HTR-8/SVneo (cell line): ENCODE measurements around the gene MCHR1.
A peak's percentile ranks its signal among the peaks of the same experiment; 100 is the strongest.
"Not testable (repeated sequence)": the region's sequence is repeated elsewhere in the genome, so short reads cannot be mapped to it uniquely, and the experiment has no call there.

Experiments
- DNase-seq: peaks from one replicate; pipeline ENCODE4 v3.0.0; 2011; ENCODE audit warnings: low spot score, mixed read lengths; ENCODE audit not compliant: insufficient read length
- FAIRE-seq: peaks from 2 replicates; lab custom pipeline; 2011; peaks lifted over from hg19 to GRCh38; lab: Jason Lieb, UNC

MCHR1 gene

GRCh38 chr22:40720156-40720537 lies 40.9 kb downstream of the MCHR1 start:
- FAIRE-seq, DNase-seq: not testable (repeated sequence)

DNA sequence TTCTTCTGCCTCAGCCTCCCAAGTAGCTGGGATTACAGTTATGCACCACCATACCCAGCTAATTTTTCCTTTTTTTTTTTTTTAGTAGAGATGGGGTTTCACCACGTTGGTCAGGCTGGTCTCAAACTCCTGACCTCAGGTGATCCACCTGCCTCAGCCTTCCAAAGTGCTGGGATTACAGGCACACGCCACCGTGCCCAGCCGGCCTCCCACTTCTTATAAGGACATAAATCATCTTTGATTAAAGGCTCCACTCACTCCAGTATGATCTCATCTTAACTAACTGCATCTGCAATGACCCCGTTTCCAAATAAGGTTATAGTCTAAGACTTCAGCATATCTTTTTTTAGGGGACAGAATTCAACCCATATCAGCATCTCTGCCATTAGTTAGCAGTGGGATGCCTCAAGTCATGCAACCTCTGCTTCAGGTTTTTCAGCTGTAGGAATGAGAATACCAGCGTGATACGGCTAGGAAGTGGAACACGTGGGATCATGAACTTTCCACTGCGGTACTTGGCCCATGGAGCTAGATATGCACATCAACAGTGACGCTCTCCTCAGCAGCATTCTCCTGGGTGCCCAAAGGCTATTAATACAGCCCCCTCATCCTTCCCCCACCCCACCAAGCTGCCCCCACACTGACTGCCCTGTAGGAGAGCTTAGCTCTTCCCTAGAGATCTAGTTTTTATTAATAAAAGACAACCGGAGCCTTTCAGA lies 41.4 kb downstream of the MCHR1 start:
- no peak for DNase-seq
- no peak for FAIRE-seq

- FAIRE-seq (no peak), DNase-seq (peak; percentile 39)
Measured at GRCh38 chr22:40721266-40721665, 42.0 kb downstream of the MCHR1 start.

DNA sequence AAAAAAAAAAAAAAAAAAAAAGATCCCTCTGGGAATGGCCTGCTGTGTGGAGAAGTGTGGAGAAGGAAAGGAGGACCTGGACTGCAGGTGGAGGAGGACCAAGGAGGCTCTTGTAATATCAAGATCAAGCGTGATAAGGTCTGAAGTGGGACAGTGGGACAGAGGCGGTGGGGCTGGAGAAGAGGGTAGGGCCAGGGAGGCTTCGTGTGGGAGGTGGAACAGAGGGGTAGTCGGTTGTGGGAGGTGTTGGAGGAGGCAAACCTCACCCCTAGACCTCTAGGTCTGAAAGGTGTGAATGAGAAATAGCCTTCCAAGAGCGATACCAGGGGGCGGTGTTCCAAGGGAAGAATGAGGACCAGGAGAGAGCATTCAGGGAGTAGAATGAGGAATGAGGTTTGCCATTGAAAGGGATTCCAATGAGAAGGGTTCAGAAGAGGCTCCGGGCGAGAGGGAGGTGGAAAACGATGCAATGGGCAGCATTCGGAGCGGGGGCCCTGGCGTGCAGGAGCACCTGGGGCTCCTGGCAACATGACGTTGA lies 44.2 kb downstream of the MCHR1 start:
- DNase-seq: no peak
- FAIRE-seq: no peak

DNA sequence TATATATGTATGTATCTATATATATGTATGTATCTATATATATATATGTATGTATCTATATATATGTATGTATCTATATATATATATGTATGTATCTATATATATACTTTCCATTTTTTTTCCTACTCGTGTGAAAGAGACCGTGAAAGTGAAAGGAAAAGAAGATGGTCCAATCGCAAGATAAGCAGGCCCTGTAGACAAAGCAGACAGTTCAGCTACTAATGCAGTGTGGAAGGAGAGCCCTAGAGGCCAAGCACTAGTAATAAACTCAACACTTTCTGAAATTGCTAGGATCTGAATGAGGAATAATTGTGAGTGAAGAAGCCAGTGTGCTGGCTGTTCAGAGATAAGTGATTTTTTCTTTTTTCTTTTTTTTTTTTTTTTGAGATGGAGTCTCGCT lies 47.2 kb downstream of the MCHR1 start:
- FAIRE-seq: no peak

GRCh38 chr22:40727070-40727963 lies 48.0 kb downstream of the MCHR1 start:
- DNase-seq (no peak), FAIRE-seq (no peak)

More for the DNA sequence above, 47.2 kb downstream of the MCHR1 start:
- no peak for DNase-seq

DNA sequence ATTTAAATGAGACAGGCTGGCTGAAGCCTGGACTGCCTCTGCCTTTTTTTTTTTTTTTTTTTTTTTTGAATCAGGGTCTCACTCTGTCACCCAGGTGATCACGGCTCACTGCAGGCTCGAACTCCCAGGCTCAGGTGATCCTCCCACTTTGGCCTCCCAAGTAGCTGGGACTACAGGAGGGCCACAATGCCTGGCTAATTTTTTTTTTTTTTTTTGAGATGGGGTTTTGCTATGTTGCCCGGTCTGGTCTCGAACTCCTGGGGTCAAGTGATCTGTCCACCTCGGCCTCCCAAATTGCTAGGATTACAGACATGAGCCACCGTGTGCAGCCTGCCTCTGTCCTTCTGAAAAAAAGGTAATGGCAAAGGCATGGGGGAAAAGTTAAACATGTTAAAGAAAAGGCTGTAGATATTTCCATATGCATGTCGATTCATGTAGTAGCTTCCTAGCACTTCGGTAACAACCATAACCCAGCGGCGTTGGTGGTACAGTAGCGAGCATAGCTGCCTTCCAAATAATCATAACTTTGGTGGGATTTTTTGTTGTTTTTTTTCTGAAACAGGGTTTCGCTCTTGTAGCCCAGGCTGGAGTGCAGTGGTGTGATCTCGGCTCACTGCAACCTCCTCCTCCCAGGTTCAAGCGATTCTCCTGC lies 48.8 kb downstream of the MCHR1 start:
- no peak for DNase-seq
- no peak for FAIRE-seq

DNA sequence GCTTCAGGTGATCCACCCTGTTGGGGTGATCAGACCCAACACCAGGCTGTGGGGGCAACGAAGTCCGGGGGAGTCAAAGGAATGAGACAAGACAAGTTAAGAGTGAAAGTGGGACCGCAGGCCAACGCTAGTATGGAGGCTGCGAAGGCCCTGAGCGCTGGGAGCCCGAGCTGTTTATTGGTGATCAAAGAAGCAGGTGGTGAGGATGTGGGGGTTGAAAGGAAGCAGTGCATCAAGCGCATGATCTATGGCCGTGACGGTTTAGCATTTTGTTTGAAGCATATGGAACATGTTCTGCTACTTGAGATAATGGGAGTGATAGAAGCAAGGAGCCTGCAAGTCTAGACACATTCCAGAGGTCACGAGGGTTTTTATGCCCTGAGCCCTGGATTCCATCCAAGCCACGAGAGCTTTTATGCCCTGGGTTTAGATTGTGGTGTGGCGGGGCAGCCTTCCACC lies 49.5 kb downstream of the MCHR1 start:
- no peak for FAIRE-seq
- DNase-seq: no peak

- FAIRE-seq: no peak
- no peak for DNase-seq
Measured at GRCh38 chr22:40729284-40729683, 50.0 kb downstream of the MCHR1 start.
